Kasumi-1 (cell line): Measurements from ENCODE around the gene SLC6A11.

ENCODE experiments used
- DNase-seq, 2 experiments: peaks; one replicate each; lab custom pipeline; 2025; lab: John Stamatoyannopoulos, UW

SLC6A11 gene

DNA sequence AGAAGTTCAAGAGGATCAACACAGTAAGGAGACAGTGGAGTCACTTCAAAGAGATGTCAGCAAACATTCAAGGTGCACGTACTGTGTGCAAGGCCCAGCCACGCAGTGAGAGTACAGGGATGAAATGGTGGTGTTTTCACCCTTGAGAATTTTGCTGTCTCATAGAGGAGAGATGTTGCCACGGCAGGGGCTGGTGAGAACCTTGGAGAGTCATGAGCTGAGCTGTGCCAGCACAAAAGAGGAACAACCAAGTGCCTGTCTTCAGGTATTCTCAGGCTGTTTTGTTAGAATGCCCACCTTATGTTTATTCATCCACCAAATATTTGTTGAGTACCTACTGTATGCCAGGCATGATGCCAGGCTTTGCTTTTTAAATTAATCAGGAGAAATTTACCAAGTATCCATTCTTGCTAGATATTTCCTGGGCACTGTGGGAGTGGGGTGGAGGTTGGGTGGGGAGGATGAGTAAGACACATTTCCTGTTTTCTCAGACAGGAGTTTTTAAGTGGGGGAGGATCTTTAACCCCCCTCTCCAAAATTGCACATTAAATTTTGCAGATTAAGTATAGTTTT lies 72.6 kb downstream of the SLC6A11 start:
- no peak for DNase-seq

DNA sequence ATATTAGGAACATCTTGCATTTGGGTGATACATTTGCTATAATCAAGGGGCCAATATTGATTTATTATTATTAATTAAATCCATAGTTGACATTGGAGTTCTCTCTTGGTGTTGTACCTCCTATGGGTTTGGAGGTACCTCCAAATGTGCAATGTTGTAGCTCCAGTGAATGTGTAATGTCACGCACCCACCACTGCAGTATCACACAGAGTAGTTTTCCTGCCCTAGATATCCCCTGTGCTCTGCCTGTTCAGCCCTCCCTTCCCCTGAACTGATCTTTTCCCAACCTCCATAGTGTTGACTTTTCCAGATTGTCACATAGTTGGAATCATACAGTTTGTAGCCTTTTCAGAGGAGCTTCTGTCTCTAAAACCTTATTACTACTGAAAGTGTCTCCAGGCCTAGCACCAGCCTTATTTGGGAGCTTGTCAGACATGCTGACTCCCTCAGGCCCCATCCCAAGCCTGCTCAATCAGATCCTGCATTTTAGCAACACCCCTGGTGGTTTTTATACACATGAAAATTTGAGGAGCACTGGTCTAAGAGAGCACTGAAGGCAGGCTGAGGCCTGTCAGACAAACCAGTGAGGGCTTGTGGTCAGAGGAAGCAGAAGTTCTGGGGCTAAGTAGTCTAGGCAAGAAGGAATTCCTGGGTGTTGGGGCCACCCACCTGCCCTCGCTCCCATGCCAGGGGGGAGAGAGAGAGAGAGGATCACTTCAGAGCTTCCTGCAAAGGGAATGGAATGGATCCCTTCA lies 73.4 kb downstream of the SLC6A11 start:
- DNase-seq, result no peak

DNA sequence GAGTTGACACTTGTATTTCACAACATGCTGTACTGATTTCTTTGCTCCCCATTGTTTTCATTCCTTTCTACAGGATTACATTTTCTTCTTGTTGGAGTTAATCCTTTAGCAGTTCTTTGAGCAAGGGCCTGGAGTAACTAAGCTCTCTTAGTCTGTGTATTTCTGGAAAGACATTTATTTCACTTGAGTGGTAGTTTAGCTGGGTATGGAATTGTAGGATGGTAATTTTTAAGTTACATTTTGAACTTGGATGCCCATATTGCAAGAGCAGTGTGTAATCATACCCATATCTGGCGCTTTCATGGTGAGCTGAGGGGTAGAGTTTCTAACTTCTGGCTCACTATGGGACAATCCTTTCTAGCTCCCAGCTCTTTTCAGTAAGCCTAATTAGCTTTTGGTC lies 74.6 kb downstream of the SLC6A11 start:
- no peak for DNase-seq

DNA sequence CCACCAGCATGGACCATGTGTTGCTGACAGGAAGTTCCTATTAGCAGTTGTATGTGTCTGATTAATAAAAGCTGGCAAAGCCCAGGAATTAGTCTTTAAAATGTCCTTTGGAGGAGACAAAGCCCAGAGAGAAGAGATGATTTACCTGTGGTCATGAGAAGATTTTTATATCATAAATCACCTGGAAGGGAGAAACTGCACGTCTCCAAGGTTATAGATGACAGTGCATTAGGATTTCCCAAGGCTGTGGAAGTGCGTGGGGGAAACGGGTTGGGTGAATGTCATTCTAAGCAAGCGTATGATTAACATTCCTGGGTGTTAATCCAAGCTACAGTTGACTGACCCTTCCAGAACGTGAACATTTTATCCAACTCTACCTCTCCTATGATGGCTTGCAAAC lies 76.6 kb downstream of the SLC6A11 start:
- no peak for DNase-seq

DNA sequence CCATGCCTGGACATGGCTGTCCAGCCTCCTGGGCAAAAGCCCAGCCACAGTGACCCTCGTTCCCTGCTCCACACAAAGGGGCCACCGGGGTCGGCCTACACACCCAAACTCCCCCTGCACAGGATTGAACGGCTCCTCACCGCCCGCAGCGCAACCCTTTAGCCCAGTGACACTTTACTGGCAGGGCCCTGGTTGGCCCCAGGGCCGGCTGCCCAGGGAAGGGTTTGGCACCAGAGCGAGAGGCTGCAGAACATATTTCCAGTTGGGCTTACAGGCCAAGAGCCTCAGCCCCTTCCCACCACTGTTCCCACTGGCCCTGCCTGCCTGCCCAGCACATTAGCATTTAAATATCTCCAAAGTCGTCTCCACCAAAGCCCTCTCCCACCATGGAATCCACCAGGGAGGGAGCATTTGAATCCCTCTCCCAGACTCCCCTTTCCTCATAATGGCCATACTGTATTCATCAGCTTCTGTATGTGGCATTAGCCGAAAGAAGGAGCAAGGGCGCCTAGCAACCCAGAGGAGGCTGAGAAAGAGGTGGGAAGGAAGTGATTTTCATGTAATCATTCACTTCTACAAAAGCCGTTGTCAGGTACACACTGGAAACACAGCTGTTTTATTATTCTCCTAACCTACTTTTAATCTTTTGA lies 85.4 kb downstream of the SLC6A11 start:
- DNase-seq, result no peak

DNA sequence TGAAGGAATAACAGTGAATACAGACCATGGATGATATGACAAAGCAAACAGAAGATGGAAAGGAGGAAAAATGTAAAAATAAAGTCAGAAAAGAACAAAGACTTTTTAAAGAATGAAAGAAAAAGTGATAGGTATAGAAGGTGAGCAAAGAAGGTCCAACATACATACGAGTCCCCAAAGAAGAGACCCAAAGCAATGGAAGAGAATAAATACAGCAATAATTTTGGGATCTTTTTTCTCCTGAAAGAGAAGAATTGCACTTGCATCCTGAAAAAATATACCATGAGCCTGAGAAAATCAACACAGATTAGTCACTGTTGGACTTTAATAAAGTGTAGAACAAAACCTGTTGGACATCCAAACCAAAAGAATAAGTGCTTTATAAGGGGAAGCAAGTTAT lies 91.2 kb downstream of the SLC6A11 start:
- no peak for DNase-seq

DNA sequence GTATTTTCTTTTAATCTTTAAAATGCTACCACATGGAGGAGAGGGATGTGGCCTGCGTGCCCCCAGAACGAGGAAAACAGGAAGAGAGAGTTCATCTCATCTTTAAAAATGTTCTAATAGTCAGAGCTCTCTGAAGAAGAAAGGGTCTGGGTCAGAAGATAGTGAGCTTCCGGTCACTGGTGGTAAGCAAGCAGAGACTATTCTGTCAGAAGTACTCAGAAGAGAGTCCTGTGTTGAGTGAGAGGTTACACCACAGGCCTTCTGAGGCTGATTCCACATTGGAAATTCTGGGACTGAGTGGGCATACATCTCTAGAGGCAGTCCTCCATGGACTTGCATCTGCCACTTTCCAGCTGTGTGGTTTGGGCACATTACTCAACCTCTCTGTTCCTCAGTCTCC lies 94.3 kb downstream of the SLC6A11 start:
- DNase-seq, result no peak

DNA sequence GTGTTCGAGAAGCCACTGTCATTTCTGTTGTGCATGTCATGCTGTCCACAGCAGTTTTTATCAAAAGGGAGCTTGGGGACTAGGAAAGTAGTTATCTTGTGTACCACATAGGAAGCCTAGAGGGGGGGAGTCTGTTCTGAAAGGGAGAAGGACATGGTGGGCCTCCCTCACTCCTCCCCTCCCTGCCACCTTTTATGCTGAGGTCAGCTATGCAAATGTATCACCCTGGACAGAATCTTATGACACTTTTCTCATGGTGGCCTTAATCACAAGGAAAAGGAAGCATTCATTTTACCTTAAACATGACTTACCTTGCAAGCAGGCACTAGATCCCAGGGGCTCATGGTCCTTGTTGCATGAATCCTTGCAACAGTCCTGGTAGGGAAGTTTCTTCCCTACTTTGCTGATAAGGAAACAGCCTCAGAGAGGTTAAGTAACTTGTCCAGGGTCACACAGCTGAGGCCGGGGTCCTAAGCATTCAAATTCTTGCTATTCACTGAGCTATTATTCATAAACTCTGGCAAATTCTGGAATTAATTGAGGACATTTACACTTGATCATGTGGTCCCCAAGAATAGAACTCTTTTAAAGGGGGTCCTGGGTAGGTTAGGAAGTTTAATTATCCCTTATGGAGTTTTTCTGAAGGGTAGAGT lies 95.4 kb downstream of the SLC6A11 start:
- DNase-seq, result no peak

DNA sequence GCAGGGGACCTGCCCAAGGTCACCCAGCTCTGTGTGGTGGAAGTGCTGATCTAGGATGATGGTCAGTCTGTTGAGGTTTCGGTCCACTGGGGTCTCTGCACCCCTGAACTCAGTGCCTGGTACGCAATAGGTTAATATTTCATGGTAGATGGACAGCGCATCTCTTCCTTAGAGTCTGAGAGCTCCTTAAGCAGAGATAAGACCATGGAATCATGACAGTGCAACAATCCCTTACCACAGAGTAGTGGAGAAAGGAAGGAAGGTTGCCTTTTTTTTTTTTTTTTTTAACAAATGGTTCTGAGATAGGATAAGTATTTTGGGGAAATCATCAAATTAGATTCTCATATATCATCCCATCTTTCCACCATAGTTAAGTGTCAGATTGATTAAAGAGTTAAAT lies 96.8 kb downstream of the SLC6A11 start:
- no peak for DNase-seq

DNA sequence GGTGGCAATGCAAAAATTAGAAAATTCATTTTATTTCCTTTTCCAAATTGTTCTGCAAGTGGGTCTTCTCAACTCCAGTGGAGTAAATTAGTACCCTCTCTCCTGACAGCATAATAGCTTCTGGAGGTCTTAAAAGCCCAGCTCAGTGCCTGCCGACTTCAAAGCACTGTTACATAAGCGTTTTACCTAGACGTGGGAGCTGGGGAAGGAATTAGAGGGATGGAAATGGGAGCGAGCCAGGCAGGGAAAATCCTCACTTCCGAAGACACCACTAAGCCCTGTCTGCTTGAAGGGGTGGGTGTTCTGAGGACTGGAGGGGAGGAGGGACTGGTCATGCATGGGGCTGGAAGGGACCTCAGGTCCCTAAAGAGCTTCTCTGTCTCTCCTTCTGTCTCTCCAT lies 99.3 kb downstream of the SLC6A11 start:
- DNase-seq, result no peak

DNA sequence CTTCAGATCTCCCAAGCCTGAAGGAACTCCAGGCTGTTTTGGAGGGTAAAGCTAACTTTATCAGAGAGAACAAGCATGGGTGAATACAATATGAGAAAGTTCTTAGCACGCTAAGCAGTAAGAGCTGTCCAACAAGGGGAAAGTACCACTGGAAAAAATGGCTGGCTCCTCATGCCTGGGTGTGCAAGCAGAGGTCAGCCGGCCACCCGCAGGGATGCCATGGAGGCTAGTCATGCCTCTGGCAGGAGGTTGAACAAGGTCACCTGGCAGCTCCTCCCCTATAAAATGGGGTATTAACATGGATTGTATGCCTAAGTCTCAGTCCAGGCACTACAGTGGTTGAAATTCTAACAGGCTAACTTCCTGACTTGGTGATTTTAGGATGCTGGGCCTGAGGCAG lies 101.1 kb downstream of the SLC6A11 start:
- DNase-seq, result no peak

DNA sequence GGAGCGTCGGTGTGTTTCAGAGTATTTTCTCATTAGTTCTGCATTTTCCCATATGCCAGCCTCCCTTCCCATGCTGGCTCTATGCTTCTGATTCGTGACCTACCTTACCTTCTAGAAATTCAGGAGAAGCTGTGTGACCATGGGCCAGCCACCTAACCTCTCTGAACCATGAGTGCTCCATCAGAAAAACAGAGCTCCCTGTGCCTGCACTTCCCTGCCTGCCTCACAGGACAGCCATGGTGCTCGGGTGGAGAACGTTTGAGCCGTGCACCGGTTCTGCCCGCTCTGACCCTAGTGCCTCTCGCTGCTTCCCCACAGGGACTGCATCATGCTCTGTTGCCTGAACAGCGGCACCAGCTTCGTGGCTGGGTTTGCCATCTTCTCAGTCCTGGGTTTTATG lies 102.0 kb downstream of the SLC6A11 start:
- no peak for DNase-seq

DNA sequence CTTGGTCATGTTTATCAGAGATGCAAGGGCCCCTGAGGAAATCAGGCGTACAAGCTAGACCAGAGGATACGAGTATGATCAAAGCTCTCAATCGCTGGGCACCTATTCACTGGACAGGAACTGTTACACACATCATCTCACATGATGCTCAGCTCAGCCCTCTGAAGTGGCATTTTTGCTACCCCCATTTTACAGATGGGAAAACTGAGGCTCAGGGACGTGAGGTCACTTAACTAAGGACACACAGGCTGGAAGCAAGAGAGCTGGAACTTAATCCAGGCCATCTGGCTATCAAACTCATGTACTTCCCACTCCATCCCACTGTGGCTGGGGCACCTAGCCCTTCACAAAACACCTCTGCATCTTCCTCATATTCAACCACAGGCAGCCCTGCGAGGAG lies 103.6 kb downstream of the SLC6A11 start:
- no peak for DNase-seq

DNA sequence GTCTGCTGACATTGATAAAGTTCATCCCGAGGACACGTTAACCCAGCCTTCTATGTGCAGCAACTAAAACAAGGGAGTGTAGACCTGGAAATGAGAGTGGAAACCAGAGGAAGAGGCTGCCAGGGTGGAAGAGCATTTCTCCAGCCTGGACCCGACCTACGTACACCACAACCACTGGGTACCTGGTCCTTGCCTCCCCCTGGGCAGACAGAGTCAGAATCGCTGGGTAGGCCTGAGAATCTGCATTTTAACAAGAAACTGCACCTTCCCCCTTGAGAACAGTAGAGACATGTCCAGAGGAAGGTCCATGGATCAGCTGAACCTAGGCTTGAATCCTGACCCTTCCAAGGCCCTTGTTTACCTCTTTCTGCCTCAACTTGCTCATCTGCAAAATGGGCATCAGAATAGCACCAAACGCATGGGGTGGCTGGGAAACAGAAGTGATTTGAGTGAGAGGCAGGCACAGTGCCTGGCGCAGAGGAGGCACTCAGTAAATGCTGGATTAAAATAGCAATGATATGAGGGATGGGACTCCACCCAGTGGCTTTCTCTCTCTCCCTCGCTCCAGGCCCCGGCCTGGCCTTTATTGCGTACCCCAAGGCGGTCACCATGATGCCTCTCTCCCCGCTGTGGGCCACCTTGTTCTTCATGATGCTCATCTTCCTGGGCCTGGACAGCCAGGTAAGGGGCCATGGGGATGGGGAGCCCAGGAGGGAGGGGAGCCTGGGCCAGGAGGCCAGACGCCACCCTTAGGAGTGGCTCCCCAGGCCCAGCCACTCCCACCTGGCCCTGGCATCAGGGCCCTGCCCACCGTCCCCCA lies 109.6 kb downstream of the SLC6A11 start:
- DNase-seq, result no peak

DNA sequence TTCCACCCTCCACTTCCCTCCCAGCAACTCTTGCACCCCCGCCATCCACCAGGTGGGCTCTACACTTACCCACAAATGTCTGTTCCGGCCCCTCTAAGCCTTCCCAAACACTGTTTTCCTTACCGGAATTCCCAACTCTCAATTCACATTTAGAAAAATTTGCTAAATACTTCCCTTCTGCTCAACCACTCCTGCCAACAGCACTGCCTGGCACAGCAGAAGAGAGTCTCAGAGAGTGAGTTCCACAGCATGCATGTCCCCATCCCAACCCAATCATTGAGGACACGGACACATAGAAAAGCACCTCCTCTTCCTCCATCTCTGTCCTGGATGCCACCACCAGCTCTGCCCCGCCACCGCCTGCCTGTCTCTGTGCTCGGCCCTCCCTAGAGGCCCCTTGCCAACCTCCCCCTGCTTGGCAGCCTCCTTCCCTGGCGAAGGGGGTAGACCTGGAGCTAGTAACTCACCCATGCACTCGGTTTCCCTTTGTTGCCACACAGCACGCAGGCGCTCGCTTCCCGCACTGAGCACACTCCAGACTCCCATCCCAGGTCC lies 110.3 kb downstream of the SLC6A11 start:
- no peak for DNase-seq

DNA sequence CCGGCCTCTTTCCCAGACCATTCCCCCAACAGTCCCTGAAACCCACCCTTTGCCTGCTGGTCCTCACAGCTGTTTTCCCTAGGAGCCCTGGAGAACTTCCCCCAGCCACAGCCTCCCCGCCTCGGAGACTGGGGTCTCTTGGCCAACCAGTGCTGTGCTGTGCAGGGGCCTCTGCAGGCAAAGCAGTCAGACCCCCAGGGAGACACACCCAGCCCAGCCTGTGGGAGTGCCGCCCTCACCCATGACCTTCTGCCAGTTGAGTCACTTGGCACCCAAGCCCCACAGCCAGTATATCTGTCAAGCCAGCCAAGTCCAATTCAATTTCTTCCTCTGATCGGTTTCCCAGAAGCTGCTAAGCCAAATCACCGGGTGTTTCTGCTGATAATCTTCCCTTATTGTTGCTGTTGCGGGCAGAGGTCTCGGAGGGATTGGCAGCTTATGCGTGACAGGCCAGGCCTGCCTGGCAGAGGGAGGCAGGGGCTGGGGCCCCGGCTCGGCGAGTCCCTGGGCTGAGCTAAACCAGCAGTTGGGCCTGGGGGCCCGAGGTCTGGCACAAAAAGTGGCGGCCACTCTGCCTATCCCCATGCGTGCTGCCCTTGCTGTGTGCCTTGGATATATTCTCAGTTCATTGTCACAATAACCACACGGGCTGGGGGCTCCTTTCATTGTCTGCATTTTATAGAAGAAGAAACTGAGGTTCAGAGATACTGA lies 110.9 kb downstream of the SLC6A11 start:
- no peak for DNase-seq

DNA sequence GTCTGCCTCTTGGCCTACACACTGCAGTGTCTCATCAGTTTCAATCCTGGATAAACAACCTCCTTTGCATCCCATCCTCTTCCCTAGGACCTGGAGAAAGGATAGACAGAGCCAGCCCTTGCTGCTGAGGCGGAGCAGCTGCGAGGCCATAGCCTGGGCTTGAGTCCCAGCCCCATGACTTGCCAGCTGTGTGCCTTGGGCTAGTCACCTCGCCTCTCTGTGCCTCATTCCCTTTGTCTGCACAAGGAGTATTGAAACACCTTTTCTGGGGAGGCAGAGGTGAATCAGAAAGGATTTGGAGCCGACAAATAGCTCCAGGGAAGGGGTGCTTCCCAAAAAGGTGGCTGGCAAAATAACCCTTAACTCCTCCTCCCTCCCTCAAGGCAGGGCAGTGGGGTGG lies 111.5 kb downstream of the SLC6A11 start:
- DNase-seq, result no peak

DNA sequence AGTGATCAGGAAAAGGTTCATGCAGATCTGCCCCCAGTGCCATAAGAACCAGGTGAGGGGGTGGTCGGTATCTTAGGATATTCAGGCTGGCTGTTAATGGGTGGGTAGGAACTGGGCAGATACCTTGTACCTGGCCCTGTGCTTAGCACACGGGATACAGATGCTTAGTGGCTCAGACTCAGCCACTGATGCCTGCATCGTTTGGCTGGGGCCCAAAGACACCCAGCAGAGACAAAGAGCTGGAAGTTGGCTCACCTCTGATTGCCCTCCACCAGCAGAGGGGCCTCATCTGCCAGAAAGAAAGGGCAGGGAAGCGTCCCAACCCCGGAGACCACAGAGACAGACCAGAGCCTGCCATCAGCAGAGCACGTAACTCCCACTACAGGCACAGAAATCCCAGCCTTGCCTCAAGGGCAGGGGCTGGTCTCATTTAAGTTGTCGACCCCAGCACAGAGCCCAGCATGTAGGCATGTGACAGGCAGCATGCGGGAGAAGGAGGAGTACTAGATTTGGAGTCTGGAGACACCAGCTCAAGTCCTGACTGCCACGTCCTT lies 112.5 kb downstream of the SLC6A11 start:
- DNase-seq, result no peak

DNA sequence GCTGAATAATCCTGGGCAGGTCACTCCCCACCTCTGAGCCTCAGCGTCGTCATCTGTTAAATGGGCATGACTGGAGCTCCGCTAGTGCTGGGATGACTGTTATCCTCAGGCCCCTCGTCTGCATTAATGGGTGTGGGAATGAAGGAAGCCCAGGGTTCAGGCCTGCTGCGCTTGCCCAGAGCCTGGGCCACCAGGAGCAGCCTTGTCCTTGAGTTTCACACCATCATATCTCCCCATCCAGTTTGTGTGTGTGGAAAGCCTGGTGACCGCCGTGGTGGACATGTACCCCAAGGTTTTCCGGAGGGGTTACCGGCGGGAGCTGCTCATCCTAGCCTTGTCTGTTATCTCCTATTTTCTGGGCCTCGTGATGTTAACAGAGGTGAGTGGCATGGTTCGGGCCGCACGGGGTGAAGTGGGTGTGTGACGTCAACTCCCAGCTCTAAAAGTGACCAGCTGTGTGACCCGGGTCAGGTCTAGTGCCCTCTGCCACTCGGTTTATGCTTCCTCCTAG lies 113.0 kb downstream of the SLC6A11 start:
- DNase-seq, result no peak

DNA sequence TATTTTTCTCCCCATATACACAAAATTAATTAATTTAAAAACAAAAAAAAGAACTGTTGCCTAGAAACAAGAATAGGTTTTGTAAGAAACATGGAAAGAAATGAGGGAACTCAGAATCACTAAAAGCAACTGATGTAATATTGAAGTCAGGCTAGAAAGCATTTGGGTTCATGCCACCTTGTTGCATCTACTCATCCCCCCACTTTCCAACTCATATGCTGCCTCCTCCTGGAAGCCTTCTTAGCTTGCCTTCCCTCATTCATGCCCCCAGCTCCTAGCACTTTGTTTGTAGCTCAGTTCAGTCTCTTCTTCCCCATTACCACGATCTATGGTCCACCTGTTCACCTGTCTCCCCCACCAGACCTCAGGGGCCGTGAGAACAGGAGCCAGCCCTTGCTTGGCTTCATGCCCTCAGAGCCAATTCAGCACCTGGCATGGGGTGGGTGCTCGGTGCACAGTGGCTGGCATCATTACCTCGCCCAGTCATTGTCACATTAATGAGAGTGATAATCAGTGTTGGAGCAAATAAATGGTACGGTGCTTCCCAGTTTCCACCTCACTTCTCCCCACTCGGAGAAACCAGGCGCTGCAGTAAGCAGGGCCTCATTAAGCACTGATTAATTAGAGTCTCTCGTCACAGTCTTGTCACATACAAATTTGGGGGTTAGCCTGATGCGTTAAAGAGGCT lies 114.1 kb downstream of the SLC6A11 start:
- no peak for DNase-seq
